HL-60 (cell line): ENCODE measurements around the gene CAMK2B.

ENCODE experiments used
- GABPA ChIP-seq: IDR thresholded peaks from 2 replicates; pipeline ENCODE4 v1.6.1; 2012; ENCODE audit warnings: low read depth
- POLR2AphosphoS5 ChIP-seq: IDR thresholded peaks from 2 replicates; pipeline ENCODE4 v1.6.1; 2012; ENCODE audit warnings: low read depth
- TF ChIP-seq, protein P1 (sequence below): IDR thresholded peaks from one replicate; pipeline ENCODE4 v1.5.1; 2011; ENCODE audit warnings: low read length, control low read depth, inconsistent platforms; ENCODE audit not compliant: insufficient read depth
- TF ChIP-seq, protein P2 (sequence below): IDR thresholded peaks from 2 replicates; pipeline ENCODE4 v1.6.1; 2012; ENCODE audit warnings: low read depth; ENCODE audit not compliant: insufficient replicate concordance

DNA sequence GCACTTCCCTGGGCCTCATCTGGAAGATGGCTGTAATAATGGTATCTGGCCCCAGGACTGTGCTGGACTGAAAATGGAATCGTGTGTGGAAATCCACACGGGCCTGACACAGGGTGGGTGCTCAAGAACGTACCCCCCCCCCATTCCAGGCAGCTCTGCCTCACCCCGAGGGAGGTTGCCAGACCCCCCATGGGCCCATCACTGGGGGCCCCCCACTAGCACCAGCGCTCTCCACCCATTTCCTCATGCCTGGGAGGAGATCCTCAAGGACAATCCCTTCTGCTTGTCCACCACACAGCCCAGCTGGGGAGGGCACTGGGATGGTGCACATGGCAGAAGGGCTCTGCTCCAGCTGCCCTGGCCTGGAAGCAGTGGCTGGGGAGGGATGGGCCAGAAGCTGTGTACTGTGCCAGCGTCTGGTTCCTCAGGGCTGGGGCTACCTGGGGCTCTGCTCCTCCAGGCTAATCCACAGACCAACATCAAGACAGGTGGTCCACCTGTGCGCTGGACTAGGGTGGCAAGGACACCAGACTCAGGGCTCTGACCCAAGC lies 55.4 kb downstream of the CAMK2B start:
- TF ChIP-seq, protein P1, sequence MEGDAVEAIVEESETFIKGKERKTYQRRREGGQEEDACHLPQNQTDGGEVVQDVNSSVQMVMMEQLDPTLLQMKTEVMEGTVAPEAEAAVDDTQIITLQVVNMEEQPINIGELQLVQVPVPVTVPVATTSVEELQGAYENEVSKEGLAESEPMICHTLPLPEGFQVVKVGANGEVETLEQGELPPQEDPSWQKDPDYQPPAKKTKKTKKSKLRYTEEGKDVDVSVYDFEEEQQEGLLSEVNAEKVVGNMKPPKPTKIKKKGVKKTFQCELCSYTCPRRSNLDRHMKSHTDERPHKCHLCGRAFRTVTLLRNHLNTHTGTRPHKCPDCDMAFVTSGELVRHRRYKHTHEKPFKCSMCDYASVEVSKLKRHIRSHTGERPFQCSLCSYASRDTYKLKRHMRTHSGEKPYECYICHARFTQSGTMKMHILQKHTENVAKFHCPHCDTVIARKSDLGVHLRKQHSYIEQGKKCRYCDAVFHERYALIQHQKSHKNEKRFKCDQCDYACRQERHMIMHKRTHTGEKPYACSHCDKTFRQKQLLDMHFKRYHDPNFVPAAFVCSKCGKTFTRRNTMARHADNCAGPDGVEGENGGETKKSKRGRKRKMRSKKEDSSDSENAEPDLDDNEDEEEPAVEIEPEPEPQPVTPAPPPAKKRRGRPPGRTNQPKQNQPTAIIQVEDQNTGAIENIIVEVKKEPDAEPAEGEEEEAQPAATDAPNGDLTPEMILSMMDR = no peak
- TF ChIP-seq GABPA = no peak
- no peak for TF ChIP-seq POLR2AphosphoS5
- TF ChIP-seq, protein P2, sequence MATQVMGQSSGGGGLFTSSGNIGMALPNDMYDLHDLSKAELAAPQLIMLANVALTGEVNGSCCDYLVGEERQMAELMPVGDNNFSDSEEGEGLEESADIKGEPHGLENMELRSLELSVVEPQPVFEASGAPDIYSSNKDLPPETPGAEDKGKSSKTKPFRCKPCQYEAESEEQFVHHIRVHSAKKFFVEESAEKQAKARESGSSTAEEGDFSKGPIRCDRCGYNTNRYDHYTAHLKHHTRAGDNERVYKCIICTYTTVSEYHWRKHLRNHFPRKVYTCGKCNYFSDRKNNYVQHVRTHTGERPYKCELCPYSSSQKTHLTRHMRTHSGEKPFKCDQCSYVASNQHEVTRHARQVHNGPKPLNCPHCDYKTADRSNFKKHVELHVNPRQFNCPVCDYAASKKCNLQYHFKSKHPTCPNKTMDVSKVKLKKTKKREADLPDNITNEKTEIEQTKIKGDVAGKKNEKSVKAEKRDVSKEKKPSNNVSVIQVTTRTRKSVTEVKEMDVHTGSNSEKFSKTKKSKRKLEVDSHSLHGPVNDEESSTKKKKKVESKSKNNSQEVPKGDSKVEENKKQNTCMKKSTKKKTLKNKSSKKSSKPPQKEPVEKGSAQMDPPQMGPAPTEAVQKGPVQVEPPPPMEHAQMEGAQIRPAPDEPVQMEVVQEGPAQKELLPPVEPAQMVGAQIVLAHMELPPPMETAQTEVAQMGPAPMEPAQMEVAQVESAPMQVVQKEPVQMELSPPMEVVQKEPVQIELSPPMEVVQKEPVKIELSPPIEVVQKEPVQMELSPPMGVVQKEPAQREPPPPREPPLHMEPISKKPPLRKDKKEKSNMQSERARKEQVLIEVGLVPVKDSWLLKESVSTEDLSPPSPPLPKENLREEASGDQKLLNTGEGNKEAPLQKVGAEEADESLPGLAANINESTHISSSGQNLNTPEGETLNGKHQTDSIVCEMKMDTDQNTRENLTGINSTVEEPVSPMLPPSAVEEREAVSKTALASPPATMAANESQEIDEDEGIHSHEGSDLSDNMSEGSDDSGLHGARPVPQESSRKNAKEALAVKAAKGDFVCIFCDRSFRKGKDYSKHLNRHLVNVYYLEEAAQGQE = no peak
